ENCODE results near the gene NEK8. TPM values are rescaled to one million over a fixed set of nuclear protein-coding genes. Genes with fewer than 3 reads are reported as not detected.

The NEK8 gene
- total RNA-seq, 3 donors from 2014 or later (not counting 1 experiment from before 2014, with no cell fraction given): 5.9 to 7.4 (median 6.8) TPM

DNA sequence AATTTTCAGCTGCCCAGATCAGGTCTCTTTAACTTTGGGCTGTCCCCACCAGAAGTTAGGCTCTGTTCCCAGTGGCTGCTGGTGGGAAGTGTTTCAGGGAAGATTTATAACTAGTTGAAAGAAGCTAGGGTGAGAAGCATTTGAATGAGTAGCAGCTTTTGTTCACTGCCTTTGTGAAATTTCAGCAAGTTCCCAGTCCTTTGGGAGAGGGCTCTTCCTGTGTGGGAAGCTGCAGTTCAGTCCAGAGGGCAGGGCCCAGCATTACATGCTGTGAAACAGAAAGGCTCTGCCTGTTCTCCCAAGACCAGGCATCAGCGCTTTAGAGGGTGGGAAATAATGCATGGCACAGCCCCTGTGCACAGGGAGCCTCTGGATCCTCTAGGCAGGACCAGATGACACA lies 34.7 kb upstream of the NEK8 start:
- H3K27ac ChIP-seq (ENCODE audit: low read length): no peak overlapping the region
- peaks cover 16% of the 10 kb centered on the region for H3K36me3 Mint-ChIP-seq
- H3K27me3 ChIP-seq (ENCODE audit: control insufficient read depth, insufficient read depth, low read length): no peaks in the 10 kb centered on the region
- no peaks in the 10 kb centered on the region for H3K9me3 ChIP-seq (ENCODE audit: control insufficient read depth, insufficient read depth, low read length)
- intact Hi-C loops (cut with micrococcal nuclease): no loop called here
- WGBS (ENCODE audit: insufficient coverage): 100% methylated on average over 1 of the region's 1 CpG
- DNase-seq (no peak), ATAC-seq (no peak)
- peaks cover 74% of the 10 kb centered on the region for H3K36me3 ChIP-seq (ENCODE audit: control insufficient read depth, insufficient read depth, low read length)
- TF ChIP-seq, protein P1, sequence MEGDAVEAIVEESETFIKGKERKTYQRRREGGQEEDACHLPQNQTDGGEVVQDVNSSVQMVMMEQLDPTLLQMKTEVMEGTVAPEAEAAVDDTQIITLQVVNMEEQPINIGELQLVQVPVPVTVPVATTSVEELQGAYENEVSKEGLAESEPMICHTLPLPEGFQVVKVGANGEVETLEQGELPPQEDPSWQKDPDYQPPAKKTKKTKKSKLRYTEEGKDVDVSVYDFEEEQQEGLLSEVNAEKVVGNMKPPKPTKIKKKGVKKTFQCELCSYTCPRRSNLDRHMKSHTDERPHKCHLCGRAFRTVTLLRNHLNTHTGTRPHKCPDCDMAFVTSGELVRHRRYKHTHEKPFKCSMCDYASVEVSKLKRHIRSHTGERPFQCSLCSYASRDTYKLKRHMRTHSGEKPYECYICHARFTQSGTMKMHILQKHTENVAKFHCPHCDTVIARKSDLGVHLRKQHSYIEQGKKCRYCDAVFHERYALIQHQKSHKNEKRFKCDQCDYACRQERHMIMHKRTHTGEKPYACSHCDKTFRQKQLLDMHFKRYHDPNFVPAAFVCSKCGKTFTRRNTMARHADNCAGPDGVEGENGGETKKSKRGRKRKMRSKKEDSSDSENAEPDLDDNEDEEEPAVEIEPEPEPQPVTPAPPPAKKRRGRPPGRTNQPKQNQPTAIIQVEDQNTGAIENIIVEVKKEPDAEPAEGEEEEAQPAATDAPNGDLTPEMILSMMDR (IDR thresholded peaks at IDR 0.05): no peak
- no peak overlapping the region for H3K27ac Mint-ChIP-seq
- no peak overlapping the region for H3K4me3 ChIP-seq (ENCODE audit: low read length)
- no peak overlapping the region for H3K4me3 Mint-ChIP-seq
- H3K4me1 Mint-ChIP-seq: no peaks in the 10 kb centered on the region
- no peaks in the 10 kb centered on the region for H3K4me1 ChIP-seq (ENCODE audit: control insufficient read depth, insufficient read depth, low read length)
- no peaks in the 10 kb centered on the region for H3K27me3 Mint-ChIP-seq (ENCODE audit: low read depth in 2 of 2)
- no peaks in the 10 kb centered on the region for H3K9me3 Mint-ChIP-seq

DNA sequence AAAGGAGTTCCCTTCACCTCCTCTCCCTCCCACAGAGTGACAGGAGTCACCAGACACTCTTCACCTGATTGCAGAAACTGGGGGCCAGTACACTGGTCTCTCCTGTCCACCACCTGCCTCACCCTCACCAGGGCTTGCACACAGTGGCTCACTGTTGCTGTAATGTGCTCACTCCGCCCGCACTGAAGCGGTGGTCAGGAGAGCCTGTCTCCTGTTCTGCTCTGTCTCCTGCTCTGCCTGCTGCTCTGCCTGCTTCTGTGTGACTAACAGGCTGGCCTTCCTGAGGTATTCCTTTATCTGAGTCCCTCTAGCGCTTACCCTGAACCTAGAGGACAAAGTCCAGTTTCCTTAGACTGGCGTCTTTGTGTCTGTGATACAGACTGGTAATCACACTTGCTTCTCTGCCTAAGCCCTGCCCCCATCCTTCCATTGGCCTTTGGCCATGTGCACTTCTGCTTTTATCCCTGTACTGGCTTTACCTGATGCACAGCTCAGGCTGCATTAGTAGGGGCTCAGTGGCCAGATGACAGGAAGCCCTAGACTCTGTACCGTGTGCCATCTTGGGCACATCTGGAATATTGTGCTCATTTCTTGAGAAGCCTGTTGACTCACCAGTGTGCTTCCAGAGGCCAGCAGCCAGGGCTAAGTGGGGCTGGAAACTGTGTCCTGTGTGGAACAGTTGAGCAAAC lies 30.2 kb upstream of the NEK8 start:
- TF ChIP-seq, protein P1 (IDR thresholded peaks at IDR 0.05): no peak
- Histone ChIP-seq H3K4me3 (ENCODE audit: low read length) (no peak overlapping the region), H3K9me3 (ENCODE audit: control insufficient read depth, insufficient read depth, low read length) (no peaks in the 10 kb centered on the region), H3K4me1 (ENCODE audit: control insufficient read depth, insufficient read depth, low read length) (no peaks in the 10 kb centered on the region), H3K27me3 (ENCODE audit: control insufficient read depth, insufficient read depth, low read length) (no peaks in the 10 kb centered on the region), H3K36me3 (ENCODE audit: control insufficient read depth, insufficient read depth, low read length) (peaks cover 89% of the 10 kb centered on the region), H3K27ac (ENCODE audit: low read length) (no peak overlapping the region)
- Mint-ChIP-seq H3K27ac (no peak overlapping the region), H3K9me3 (no peaks in the 10 kb centered on the region), H3K4me3 (no peak overlapping the region), H3K36me3 (peaks cover 11% of the 10 kb centered on the region), H3K27me3 (ENCODE audit: low read depth in 2 of 2) (no peaks in the 10 kb centered on the region), H3K4me1 (peaks cover 0 to 6% of the 10 kb centered on the region in 2 donors)
- WGBS (ENCODE audit: insufficient coverage): 95% methylated on average over 6 of the region's 6 CpGs
- ATAC-seq (no peak), DNase-seq (no peak)
- intact Hi-C loops (cut with micrococcal nuclease): no loop called here

DNA sequence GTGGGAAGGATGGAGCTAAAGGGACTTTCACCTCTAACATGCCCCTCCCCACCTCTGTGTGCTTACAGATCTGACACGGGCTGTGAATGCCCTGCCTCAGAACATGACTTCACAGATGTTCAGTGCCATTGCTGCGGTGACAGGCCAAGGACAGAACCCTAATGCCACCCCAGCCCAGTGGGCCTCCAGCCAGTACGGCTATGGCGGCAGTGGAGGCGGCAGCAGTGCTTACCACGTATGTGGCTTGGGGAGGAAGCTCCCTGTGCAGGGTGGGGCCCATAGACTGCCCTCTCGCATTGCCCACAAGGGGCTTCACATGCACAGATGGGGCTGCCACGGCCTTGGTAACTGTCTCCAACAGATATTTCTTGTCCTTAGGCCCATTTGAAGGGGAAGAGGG lies 28.3 kb upstream of the NEK8 start:
- H3K27me3 ChIP-seq (ENCODE audit: control insufficient read depth, insufficient read depth, low read length): no peaks in the 10 kb centered on the region
- intact Hi-C loops (cut with micrococcal nuclease): no loop called here
- ATAC-seq: no peak
- H3K9me3 ChIP-seq (ENCODE audit: control insufficient read depth, insufficient read depth, low read length): no peaks in the 10 kb centered on the region
- Mint-ChIP-seq H3K27me3 (ENCODE audit: low read depth in 2 of 2) (no peaks in the 10 kb centered on the region), H3K4me3 (no peak overlapping the region), H3K36me3 (no peaks in the 10 kb centered on the region), H3K27ac (peak overlapping the region in 1 of 2 donors; percentile 52), H3K9me3 (no peaks in the 10 kb centered on the region), H3K4me1 (peaks cover 0 to 13% of the 10 kb centered on the region in 2 donors)
- 94% methylated on average over 8 of the region's 8 CpGs for WGBS (ENCODE audit: insufficient coverage)
- H3K4me1 ChIP-seq (ENCODE audit: control insufficient read depth, insufficient read depth, low read length): no peaks in the 10 kb centered on the region
- no peak for DNase-seq
- peaks cover 73% of the 10 kb centered on the region for H3K36me3 ChIP-seq (ENCODE audit: control insufficient read depth, insufficient read depth, low read length)
- no peak overlapping the region for H3K27ac ChIP-seq (ENCODE audit: low read length)
- TF ChIP-seq, protein P1 (IDR thresholded peaks at IDR 0.05): no peak
- H3K4me3 ChIP-seq (ENCODE audit: low read length): no peak overlapping the region
